Brain microvascular endothelial cell (primary cell): ENCODE data around the gene GCKR.
"Not testable (repeated sequence)": the region's sequence is repeated elsewhere in the genome, so short reads cannot be mapped to it uniquely, and the experiment has no call there.

Experiments used
- DNase-seq: peaks from one replicate; pipeline ENCODE4 v3.0.0-alpha.2; 2020
- H3K27ac ChIP-seq: fragments of 250-450 bp; sonication (Bioruptor Pico); 2 replicates; pipeline ENCODE4 v1.5.1; 2020; ENCODE audit warnings: mild to moderate bottlenecking, moderate library complexity
- H3K27me3 ChIP-seq: fragments of 250-450 bp; sonication (Bioruptor Pico); replicated peaks from 2 replicates; pipeline ENCODE4 v1.5.1; 2020; ENCODE audit warnings: mild to moderate bottlenecking
- H3K36me3 ChIP-seq: fragments of 250-450 bp; sonication (Bioruptor Pico); replicated peaks from 2 replicates; pipeline ENCODE4 v1.5.1; 2020; ENCODE audit warnings: mild to moderate bottlenecking
- H3K4me3 ChIP-seq: 2 replicates; pipeline ENCODE4 v1.5.1; 2011; ENCODE audit warnings: low read depth, mild to moderate bottlenecking, control low read depth, low read length, moderate library complexity
- in situ Hi-C: cut with HindIII; loops from 2 replicates; pipeline ENCODE4 v1.10.0; 2017; ENCODE audit warnings: low sequenced_read_pairs, low pct_ligation_motif_present
- TF ChIP-seq, protein P1 (sequence below): IDR thresholded peaks from 2 replicates; pipeline ENCODE4 v1.5.1; 2011; ENCODE audit warnings: low read depth, mild to moderate bottlenecking, moderate library complexity, low read length, control low read depth, inconsistent platforms; ENCODE audit errors: missing control alignments

Gene GCKR

DNA sequence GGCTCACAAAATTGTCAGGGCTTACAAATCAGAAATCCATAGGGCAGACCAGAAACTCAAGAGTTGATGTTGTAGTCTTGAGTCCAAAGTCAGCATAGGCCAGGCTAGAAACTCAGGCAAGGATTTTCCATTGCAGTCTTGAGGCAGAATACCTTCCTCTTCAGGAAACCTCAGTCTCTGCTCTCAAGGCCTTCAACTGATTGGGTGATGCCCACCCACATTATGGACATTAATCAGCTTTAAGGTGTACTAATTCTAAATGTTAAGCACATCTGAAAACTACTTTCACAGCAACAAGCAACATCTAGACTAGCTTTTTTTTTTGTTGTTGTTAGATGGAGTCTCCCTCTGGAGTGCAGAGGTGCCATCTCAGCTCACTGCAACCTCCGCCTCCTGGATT, 54.9 kb downstream of the GCKR start:
- TF ChIP-seq, protein P1, sequence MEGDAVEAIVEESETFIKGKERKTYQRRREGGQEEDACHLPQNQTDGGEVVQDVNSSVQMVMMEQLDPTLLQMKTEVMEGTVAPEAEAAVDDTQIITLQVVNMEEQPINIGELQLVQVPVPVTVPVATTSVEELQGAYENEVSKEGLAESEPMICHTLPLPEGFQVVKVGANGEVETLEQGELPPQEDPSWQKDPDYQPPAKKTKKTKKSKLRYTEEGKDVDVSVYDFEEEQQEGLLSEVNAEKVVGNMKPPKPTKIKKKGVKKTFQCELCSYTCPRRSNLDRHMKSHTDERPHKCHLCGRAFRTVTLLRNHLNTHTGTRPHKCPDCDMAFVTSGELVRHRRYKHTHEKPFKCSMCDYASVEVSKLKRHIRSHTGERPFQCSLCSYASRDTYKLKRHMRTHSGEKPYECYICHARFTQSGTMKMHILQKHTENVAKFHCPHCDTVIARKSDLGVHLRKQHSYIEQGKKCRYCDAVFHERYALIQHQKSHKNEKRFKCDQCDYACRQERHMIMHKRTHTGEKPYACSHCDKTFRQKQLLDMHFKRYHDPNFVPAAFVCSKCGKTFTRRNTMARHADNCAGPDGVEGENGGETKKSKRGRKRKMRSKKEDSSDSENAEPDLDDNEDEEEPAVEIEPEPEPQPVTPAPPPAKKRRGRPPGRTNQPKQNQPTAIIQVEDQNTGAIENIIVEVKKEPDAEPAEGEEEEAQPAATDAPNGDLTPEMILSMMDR: no peak
- Histone ChIP-seq H3K4me3 (no peak overlapping the region), H3K27ac (no peak overlapping the region), H3K27me3 (no peaks in the 10 kb centered on the region), H3K36me3 (no peaks in the 10 kb centered on the region)
- no peak for DNase-seq
- in situ Hi-C loops: no loop called here

DNA sequence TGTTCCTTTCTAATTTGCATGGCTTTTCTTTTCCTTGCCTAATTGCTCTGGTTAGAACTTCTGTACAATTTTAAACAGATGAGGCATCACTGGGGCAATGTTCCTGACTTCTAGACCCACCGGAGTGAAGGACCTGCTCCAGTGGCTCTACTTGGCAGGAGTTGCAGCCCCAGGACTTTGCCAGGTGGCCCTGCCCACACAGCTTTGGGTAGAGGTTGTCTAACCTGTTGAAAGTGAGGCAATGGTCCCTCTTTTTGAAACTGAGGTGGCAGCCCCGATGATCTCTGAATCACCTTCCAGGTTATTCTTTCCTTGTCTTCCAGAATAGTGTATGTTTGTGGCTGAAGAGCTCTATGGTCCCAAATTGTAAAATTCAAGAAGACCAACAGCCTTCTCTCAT, 56.3 kb downstream of the GCKR start:
- Histone ChIP-seq H3K36me3 (no peaks in the 10 kb centered on the region), H3K27me3 (no peaks in the 10 kb centered on the region), H3K27ac (no peak overlapping the region), H3K4me3 (no peak overlapping the region)
- no peak for DNase-seq
- in situ Hi-C loops: no loop called here
- TF ChIP-seq, protein P1: no peak

DNA sequence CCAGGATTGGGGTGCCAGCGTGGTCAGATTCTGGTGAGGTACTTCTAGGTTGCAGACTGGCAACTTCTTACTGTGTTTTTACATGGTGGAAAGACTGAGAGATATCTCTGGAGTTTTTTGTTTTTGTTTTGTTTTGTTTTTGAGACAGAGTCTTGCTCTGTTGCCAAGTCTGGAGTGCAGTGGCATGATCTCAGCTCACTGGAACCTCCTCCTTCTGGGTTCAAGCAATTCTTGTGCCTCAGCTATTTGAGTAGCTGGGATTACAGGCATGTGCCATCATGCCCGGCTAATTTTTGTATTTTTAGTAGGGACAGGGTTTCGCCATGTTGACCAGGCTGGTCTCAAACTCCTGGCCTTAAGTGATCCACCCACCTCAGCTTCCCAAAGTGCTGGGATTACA, 57.8 kb downstream of the GCKR start:
- H3K27me3 ChIP-seq, DNase-seq, H3K36me3 ChIP-seq, in situ Hi-C loops, H3K4me3 ChIP-seq, H3K27ac ChIP-seq: not testable (repeated sequence)

DNA sequence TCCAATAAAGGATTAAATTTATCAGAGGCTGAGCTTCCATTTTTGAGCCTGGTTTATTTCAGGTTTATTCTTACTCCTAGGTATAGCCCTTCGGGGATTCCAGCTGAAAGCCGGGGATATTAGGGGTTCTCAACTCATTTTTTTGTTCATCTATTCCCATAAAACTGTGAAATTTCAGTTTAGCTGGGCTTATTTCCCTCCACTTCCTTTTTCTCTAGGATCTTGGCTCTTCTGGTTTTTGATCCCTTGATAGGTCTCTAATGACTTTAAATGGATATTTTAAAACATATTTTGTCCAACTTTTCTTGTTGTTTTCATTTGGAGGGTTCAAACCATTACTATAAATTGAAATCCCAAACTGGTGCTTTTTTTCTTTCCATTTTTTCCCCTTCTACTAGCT, 62.6 kb downstream of the GCKR start:
- Histone ChIP-seq H3K36me3 (no peaks in the 10 kb centered on the region), H3K27ac (no peak overlapping the region), H3K4me3 (no peak overlapping the region), H3K27me3 (no peaks in the 10 kb centered on the region)
- TF ChIP-seq, protein P1: no peak
- in situ Hi-C loops: no loop called here
- DNase-seq: no peak

DNA sequence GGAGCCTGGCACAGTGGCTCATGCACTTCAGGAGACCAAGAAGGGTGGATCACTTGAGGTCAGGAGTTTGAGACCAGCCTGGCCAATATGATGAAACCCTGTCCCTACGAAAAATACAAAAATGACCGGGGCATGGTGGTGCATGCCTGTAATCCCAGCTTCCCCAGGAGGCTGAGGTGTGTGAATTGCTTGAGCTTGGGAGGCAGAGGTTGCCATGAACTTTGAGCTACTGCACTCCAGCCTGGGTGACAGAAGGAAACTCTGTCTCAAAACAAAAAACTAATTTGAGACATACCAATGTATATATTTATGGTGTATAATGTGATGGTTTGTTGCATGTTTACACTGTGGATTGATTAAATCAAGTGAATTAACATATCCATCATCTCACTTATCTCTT, 64.4 kb downstream of the GCKR start:
- Histone ChIP-seq H3K36me3 (no peaks in the 10 kb centered on the region), H3K27ac (no peak overlapping the region), H3K4me3 (no peak overlapping the region), H3K27me3 (no peaks in the 10 kb centered on the region)
- DNase-seq: no peak
- in situ Hi-C loops: no loop called here
- TF ChIP-seq, protein P1: no peak

DNA sequence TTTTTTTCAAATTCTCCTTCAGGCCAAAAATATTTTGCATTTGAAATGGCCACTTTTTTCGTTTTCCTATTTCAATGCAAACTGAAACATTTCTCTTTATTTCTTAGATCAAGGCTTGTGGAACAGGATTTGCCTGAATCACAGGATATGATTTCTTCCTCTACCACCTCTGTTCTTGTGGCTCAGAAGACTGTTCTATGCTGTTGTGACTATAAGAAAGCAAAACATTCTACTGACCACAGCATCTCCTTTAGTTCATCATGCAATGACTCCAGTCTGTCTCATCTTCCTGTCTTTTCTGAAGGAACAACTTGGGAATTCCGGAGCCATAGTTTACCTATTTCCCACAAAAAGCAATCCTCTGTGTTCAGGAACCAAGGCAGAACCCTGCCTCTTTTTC, 70.0 kb downstream of the GCKR start:
- TF ChIP-seq, protein P1: no peak
- Histone ChIP-seq H3K36me3 (no peaks in the 10 kb centered on the region), H3K27ac (peak overlapping the region; percentile 48), H3K4me3 (no peak overlapping the region), H3K27me3 (no peaks in the 10 kb centered on the region)
- peak; percentile 73 for DNase-seq
- in situ Hi-C loops: no loop called here
